GM18519 (cell line): Measurements from ENCODE around the gene LDB2.

Source experiments
- ATAC-seq: cut with Tn5 transposase; IDR thresholded peaks from one replicate; pipeline ENCODE4 v1.9.1; 2021; ENCODE audit warnings: mild to moderate bottlenecking, moderate library complexity; ENCODE audit not compliant: unreplicated experiment, low FRiP score

The LDB2 gene

DNA sequence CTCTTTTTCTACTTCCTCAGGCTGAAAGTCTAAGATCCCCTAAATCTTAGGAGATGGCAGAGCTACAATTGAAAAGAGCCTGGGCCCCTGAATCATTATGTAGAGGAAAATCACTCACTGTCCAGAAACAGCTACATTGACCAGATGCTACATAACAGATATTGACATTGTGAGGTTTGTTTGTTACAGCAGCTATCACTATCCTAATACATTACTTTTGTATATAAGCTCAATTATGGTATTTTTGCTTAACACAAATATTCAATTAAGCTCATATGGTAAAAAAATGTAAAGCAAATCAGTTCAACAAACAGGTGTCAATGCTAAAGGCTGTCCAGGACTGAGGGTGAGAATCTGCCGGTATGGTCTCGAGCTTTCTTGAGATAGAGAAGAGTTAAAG lies 89.4 kb downstream of the LDB2 start:
- no peak for ATAC-seq

GRCh38 chr4:16807355-16807754 lies 91.1 kb downstream of the LDB2 start:
- ATAC-seq, result no peak

DNA sequence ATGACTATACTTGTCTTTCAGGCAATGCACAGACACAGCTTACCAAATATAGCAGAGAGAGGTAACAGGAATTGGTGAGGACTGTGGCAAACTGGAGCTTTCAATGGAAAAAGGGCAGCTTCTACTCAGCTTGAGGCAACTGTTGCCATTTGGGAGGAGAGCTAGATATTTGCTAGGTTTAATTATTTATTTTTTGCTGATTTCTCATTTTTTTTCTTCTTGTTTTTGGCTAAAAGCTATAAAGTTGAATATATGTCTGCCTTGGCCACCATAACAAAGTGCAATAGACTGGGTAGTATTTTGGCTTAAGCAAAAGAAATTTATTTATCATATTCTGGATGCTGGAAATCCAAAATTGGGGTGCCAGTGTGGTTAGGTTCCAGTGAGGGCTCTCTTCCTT lies 93.9 kb downstream of the LDB2 start:
- no peak for ATAC-seq

DNA sequence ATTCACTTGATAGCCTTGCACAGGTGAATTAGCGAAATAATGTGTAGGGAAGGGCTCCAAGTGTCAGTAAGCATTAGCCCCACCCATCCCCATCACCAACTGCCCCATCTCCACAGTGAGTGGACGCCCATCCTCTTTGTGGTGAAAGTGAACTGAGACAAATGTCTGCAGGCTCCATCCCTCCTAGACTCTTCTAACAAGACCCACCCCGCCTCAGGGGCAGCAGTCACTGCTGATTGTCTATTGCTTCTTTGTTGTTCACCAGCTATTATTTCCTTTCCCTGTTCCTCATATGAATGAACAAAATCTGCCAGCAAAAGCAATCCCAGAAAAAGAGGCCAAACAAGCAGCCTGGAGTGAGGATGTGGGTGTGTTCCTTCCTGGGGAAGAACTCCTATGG lies 96.4 kb downstream of the LDB2 start:
- ATAC-seq, result no peak

DNA sequence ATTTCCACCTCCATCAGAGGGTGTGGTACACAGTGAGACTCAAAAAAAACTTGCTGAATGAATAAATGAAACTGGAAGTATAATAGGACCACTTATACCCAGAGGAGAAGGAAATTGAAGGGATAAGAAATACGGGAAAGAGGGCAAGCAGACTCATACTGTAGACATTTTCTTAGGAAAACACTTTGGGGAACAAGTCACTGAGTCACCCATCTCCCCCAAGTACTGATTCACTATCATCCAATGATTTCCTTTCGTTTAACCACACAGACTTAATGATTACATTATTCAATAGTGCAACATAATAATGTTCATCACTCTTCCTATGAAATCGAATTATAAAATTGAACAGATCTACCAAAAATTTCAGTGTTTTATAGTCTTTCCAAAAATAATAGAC lies 97.1 kb downstream of the LDB2 start:
- no peak for ATAC-seq

DNA sequence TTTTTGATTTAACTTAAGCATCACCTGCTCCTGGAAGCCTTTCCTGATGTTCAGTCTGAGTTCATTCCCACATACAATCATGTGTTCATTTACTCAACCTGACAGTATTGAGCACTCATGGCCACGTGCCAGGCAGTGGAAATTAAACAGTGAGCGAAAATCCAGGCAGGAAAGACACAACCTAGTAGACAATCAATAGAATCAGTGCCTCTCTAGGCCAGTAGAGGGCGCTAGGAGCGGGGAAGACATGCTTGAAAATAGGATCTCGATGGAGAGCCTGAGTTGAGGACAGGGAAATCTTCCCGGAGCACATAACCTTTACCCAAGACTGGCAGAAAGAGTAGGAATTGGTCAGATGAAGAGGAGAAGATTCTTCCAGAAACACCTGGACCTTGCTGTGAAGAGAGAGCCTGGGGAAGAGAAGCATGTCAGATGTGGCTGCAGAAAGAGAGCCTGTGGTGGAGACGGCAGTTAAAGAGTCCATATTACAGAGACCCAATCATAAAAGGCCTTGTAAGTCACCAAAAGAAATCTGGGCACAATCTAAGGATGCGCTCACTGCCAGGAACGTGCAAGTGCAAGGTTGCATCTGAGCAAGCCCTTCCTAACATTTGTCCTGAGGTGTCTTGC lies 103.5 kb downstream of the LDB2 start:
- no peak for ATAC-seq

DNA sequence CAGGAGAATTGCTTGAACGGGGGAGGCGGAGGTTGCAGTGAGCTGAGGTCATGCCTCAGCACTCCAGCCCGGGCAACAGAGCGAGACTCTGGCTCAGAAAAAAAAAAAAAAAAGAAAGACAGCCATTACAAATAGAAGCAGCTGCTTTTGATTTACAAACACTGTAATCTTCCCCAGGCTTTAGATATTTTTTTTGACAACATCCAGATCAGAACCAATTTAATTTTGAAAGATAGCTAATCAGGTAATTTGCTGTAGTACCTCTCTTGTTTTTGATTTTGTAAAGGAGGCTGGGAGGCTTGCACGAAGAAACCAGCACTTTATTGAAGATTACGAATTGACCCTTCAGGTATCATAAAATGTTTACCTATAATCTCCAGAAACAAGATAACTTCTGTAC lies 107.0 kb downstream of the LDB2 start:
- no peak for ATAC-seq

GRCh38 chr4:16790508-16790907 lies 107.9 kb downstream of the LDB2 start:
- no peak for ATAC-seq

DNA sequence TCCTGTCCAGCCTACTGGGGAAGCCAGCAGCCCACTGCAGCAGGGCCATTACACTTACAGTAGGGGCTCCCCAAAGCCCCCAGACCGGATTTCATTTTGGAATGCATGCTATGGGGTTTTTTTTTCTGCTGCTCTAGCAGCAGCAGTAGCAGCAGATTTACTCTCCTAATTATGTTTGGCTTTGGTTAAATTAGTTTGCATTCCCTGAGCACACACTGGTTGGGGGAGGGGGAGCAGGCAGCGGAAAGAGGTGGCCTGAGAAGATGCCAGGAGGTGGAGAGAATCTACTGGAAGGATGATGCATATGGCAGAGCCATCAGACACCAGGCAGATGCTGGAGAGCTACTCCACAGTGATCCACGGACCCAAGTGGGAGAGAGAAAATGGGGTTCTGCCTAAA lies 109.6 kb downstream of the LDB2 start:
- no peak for ATAC-seq

DNA sequence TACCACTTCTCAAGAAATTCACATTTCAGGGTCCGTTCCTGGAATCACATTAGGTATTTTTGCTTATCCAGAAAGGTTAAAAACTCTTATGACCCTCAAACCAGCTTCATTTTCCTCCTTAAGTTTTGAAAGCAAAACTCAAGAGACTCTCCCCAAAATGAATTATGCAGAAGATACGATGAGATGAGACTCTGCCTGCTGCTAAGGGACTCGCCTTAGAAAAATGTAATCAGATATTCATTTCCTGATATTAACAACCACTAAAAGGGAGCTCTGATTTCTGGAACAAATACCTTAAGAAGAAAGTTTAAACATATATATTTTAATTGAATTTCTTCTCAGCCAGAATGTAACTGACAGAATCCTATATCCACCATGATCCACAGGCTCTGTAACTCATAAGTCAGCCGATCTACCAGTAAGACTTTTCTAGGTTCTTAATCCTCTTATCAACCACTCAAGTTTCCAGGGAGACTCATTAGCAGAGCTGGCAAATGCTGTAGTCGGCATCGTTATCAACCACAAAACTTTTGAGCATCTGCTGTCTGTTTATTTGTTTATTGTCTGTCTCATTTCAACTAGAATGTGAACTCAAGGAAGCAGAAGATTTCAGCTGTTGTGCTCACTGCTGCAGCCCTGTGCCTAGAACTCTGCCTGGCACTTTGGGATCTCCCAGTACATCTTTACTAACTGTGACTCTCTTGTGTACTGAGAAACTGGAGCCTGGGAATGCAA lies 112.5 kb downstream of the LDB2 start:
- no peak for ATAC-seq

- no peak for ATAC-seq
Observed at GRCh38 chr4:16783119-16783518, 115.3 kb downstream of the LDB2 start.

GRCh38 chr4:16779028-16779675 lies 119.3 kb downstream of the LDB2 start:
- no peak for ATAC-seq

DNA sequence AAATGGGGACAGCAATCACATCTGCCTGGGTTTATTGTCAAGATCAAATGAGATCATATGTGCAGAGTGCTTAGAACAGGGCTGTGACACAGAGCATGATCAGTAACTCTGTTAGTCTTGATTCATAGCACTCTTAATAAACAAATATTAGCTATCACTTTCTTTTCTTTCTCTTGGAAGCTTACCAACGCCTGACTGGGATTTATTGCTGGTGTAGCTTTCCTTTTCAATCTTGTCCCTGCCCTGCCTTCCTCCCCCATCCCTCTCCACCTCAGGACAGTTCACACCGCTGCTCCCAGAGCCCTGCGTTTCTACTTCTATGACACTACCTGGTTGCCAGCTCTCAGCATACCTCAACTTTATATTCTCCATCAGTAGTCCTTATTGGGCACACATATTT lies 120.7 kb downstream of the LDB2 start:
- ATAC-seq, result no peak

GRCh38 chr4:16775411-16776154 lies 122.9 kb downstream of the LDB2 start:
- ATAC-seq, result no peak

DNA sequence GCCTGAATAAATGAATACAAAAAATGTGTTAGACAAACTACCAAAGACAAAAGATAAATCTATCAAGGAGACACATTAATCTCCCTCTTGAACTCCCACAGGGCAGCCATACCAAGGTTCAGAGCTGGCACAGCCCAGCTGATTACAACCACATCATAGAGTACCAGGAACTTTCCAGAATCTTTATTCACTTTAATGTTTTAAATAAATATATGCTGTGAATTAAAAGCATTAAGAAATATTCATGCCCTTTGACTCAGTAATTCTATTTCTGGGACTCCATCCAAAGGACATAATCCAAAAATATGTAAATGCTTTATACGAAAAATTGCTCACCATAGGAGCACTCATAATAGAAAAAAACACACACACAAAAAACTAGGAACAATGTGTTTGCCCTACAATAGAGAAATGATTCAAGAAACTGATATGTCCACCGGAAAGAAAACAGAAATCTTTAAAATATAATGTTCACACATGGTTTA lies 126.0 kb downstream of the LDB2 start:
- no peak for ATAC-seq

- ATAC-seq, result no peak
Observed at GRCh38 chr4:16770710-16771285, 127.6 kb downstream of the LDB2 start.

GRCh38 chr4:16767861-16768260 lies 130.6 kb downstream of the LDB2 start:
- no peak for ATAC-seq

- ATAC-seq, result no peak
Observed at GRCh38 chr4:16767251-16767650, 131.2 kb downstream of the LDB2 start.

DNA sequence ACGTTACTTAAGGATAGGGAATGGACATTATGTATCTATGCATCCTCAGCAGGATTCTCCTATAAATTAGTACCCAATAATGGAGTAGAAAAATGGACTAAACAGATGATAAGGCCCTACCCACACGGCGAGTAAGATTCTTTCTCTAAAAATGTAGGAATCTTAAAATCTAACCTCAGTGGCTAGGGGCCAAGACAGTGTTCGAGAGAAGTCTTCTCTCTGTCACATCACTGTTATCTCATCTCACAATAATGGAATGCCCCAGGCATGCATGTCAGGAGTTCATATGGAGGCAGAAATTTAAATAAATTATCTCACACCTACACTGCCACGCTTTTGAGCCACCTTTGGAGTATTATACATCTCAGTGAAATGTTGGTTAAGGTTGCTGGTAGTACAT lies 132.9 kb downstream of the LDB2 start:
- ATAC-seq, result no peak

- ATAC-seq, result no peak
Observed at GRCh38 chr4:16764622-16765021, 133.8 kb downstream of the LDB2 start.
